HG03571 (cell line): Measurements from ENCODE around the gene ACBD6.

ENCODE experiments used
- ATAC-seq: cut with Tn5 transposase; IDR thresholded peaks from one replicate; pipeline ENCODE4 v1.9.1; 2021; ENCODE audit not compliant: unreplicated experiment

ACBD6 gene

GRCh38 chr1:180248731-180249681, 253.4 kb downstream of the ACBD6 start:
- no peak for ATAC-seq

- no peak for ATAC-seq
Measured at GRCh38 chr1:180248176-180248575, 254.2 kb downstream of the ACBD6 start.

GRCh38 chr1:180247580-180247979, 254.8 kb downstream of the ACBD6 start:
- ATAC-seq, result no peak

- no peak for ATAC-seq
Measured at GRCh38 chr1:180247061-180247460, 255.3 kb downstream of the ACBD6 start.

GRCh38 chr1:180246579-180246978, 255.8 kb downstream of the ACBD6 start:
- ATAC-seq, result no peak

GRCh38 chr1:180244840-180245239, 257.5 kb downstream of the ACBD6 start:
- no peak for ATAC-seq

GRCh38 chr1:180243517-180244221, 258.7 kb downstream of the ACBD6 start:
- ATAC-seq, result no peak

GRCh38 chr1:180241716-180242544, 260.4 kb downstream of the ACBD6 start:
- ATAC-seq, result no peak

- ATAC-seq, result no peak
Measured at GRCh38 chr1:180239145-180240096, 263.0 kb downstream of the ACBD6 start.

GRCh38 chr1:180238675-180239074, 263.7 kb downstream of the ACBD6 start:
- ATAC-seq, result no peak
